Retinal pigment epithelial cell (primary cell): Measurements from ENCODE around the gene SLC38A8.
A peak's percentile ranks its signal among the peaks of the same experiment; 100 is the strongest.

ENCODE experiments used
- DNase-seq: peaks from one replicate; pipeline ENCODE4 v3.0.0-alpha.2; 2010; ENCODE audit warnings: low read depth
- H3K4me3 ChIP-seq: 2 replicates; pipeline ENCODE4 v1.5.1; 2011; ENCODE audit warnings: mild to moderate bottlenecking, low read length, control low read depth, moderate library complexity
- CTCF ChIP-seq: conservative IDR thresholded peaks from 2 replicates; pipeline ENCODE4 v1.5.1; 2011; ENCODE audit warnings: low read depth, low read length, control low read depth, inconsistent platforms

Gene SLC38A8

GRCh38 chr16:84045001-84045817 is 2.6 kb upstream of the SLC38A8 start:
- no peak for TF ChIP-seq CTCF
- no peak for DNase-seq
- no peak overlapping the region for H3K4me3 ChIP-seq

- H3K4me3 ChIP-seq: no peak overlapping the region
- peak; percentile 55 for TF ChIP-seq CTCF
- no peak for DNase-seq
These were observed 1.5 kb upstream of the SLC38A8 start for GRCh38 chr16:84044118-84044488.

- DNase-seq: no peak
- no peak for TF ChIP-seq CTCF
- no peak overlapping the region for H3K4me3 ChIP-seq
These were observed 1.0 kb upstream of the SLC38A8 start for GRCh38 chr16:84043486-84044117.

GRCh38 chr16:84042879-84043485 is 387 bp upstream of the SLC38A8 start:
- H3K4me3 ChIP-seq: no peak overlapping the region
- TF ChIP-seq CTCF: no peak
- DNase-seq: no peak

GRCh38 chr16:84041881-84042280 is 714 bp downstream of the SLC38A8 start:
- TF ChIP-seq CTCF: no peak
- DNase-seq: no peak
- H3K4me3 ChIP-seq: no peak overlapping the region

- peak; percentile 49 for DNase-seq
- TF ChIP-seq CTCF: no peak
- no peak overlapping the region for H3K4me3 ChIP-seq
These were observed 1.5 kb downstream of the SLC38A8 start for GRCh38 chr16:84040823-84041820.
